HG02885 (cell line): Measurements from ENCODE around the gene JUN.
"Not testable (repeated sequence)": the region's sequence is repeated elsewhere in the genome, so short reads cannot be mapped to it uniquely, and the experiment has no call there.

Source experiments
- ATAC-seq: cut with Tn5 transposase; IDR thresholded peaks from one replicate; pipeline ENCODE4 v1.9.1; 2021; ENCODE audit warnings: mild to moderate bottlenecking; ENCODE audit not compliant: unreplicated experiment, poor library complexity

JUN gene

GRCh38 chr1:58809325-58810010 lies 25.6 kb upstream of the JUN start:
- no peak for ATAC-seq

DNA sequence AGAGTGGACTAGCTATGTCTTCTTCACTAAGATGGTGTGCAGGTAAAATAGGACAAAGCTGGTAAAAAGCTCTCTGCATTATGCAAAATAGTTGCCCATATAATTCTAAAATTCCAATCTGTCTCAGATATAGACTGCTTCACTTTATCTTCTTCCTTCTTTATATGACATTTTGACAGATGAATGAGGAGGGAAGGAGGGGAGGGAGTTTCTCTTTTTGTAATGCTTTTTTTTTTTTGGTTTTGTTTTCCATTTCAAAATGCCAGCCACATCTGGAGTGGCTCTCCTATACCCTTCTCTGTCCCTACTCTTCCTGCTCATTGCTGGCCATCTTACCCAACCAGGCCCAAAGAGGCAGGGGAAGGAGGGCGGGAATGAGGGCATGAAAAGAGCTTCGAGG lies 24.2 kb upstream of the JUN start:
- no peak for ATAC-seq

DNA sequence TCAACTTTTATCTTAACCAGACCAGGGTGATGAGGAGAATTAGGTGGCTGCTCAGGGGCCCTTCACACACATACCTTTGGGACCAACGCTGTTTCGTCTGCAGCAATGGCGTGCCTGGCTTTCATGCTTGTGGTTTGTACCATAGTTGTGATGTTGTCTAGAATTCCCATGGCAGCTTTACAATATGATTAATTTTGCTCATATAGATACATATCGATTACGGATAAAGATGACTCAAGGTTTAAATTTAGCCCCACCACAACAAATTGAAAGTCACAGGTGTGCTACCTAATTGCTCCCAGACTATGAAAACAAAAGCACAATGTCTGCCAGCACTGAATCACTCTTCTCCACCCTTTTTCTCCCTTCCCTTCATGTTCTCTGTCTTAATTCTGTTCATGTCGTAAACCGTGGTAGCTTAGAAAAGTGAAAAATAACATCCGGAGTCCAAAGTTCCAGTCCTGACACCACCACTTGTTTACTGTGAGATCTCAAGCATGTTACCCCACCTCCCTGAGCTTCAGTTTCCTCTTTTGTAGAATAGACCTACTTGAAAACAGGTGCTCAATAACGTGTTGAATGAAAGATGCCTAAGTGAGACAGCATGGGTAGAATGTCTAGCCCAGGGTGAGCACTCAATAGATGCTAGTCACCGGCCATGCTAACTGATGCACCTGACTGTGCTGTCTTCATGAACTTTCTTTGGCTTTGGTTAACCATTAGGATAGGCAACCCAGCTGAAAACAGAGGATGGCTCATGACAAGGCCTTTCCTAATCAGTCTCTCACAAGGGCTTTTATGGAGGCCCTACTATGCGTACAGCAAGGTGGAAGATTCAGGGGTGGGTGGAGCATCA lies 22.1 kb upstream of the JUN start:
- peak; percentile 59 for ATAC-seq

GRCh38 chr1:58804853-58805565 lies 21.2 kb upstream of the JUN start:
- ATAC-seq, result peak; percentile 14

DNA sequence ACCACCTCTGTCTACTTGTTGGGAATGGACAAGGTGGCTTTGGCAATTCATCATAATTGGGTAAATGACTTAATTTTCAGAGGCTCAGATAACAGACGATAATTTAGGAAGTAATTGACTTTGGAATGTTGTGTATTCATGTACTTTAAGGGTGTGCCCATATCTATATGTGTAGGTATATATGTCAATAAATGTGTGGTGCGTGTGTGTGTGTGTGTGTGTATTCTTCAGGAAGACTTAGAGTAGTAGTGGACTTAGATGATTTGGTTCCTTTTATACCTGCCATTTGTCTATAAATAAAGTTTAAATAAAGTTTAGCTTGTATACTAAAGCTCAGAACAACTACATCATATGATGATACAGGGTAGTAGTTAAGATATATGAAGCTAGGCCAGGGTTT lies 20.0 kb upstream of the JUN start:
- ATAC-seq, result no peak

DNA sequence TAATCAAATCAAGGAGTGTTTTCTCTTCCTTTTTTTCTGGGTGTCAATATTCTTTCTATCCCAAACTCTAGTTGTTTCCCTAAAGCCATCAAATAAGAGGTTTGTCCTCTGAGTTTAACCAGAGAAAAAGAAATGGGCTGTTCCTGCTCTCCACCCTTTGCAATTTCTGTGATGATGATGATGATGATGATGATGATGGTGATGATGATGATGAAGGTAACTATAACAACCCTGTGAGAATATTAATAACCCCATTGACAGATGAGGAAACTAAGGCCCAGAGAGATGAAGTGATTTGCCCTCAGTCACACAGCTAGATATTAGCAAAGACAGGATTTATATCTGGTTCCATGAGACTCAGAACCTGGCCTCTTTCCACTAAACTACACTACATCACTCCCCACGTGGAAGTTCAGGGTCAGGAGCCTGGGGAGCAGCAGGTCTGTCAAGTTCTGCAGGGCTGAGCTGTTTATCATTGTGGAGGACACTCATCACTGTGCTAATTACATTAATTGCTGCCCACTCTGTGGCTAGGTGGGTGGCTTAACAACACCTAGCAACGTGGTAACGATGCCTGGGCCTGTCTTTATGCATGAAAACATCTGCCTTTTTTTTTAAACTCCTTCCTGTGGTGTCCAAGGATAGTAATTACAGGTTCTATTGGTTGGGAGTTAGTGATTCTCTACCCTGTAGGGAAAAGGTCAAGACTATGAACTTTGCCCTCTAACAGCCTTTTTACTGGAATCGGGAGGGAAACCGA lies 19.0 kb upstream of the JUN start:
- no peak for ATAC-seq

- ATAC-seq, result not testable (repeated sequence)
Measured at GRCh38 chr1:58801286-58801685, 17.4 kb upstream of the JUN start.

- no peak for ATAC-seq
Measured at GRCh38 chr1:58799650-58800049, 15.8 kb upstream of the JUN start.

GRCh38 chr1:58798910-58799442 lies 15.1 kb upstream of the JUN start:
- no peak for ATAC-seq

- ATAC-seq, result no peak
Measured at GRCh38 chr1:58796416-58796815, 12.6 kb upstream of the JUN start.

DNA sequence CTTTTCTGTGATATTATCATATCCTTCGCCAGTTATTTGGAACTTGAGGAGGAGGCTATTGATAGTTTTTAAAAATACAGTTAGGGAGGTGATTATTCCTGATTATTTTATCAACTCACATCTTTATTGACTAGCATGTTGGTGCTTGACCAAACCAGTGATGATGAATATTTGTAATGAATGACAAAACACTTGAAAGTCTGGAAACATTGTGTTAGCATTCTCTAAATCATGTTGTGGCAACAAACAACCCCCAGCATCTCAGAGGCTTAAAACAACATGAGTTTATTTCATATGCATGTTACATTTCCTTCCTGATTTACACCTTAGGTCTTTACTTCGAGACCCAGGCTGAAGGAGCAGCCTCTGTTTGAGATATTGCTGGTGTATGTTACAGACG lies 10.7 kb upstream of the JUN start:
- no peak for ATAC-seq

DNA sequence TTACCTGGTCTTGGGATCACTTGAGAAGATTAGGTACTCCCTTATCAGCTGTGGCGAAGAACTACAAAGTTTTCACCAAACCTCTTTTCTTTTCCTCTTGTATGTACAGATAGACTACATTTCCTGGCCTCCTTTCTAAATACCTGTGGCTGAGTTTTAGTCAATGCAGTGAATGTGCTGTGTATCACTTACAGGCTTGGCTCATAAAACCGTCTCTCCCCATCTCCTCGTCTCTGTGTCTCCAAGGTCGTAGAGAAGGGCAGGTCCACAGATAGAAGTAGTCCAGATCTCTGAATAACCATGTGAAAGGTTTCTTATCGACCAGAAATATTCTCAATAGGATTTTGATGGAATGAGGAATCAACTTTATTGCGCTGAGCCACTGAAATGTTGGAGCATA lies 9.0 kb upstream of the JUN start:
- no peak for ATAC-seq

DNA sequence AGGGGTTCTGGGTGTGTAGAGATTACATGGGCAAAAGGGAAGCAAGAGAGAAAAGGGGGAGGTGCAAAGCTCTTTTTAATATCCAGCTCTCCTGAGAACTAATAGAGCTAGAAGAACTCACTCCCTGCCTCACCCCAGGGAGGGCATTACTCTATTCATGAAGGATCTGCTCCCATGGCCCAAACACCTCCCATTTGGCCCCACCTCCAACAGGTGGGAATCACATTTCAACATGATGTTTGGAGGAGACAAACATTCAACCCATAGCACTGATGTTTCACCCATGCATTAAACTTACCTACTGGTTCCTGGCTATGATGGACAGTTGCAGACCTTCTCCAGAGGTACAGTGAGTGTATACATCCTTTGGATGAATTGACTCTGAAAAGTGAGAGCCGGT lies 7.3 kb upstream of the JUN start:
- ATAC-seq, result no peak

DNA sequence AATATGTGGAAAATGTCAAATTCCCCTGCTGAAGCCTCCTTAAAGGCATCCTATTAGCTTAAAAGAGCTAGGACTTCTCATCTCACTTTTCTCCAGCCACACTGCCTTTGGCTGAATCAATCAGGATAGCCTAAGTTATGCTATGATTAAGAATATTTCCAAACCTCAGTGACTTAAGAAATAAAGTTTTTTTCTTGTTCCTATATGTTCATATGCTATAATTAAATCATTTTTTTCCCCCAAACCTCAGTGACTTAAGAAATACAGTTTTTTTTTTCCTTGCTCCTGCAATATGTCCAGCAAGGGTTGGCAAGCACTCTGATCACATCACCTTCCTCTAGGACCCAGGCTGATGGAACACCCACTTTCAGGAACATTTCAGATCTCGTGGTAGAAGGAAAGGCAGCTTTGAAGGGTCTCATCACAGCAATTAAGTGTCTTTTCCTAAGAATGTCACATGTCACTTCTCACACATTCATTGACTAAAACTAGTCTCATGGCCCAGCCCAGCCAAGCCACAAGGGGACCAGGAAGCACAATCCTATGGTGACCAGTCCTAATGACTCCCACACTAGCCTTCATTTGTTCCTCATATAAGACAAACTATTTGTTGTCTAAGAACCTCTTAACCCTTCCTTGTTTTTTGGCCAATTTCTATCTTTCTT lies 6.3 kb upstream of the JUN start:
- ATAC-seq, result no peak

- ATAC-seq, result no peak
Measured at GRCh38 chr1:58789322-58789856, 5.5 kb upstream of the JUN start.

DNA sequence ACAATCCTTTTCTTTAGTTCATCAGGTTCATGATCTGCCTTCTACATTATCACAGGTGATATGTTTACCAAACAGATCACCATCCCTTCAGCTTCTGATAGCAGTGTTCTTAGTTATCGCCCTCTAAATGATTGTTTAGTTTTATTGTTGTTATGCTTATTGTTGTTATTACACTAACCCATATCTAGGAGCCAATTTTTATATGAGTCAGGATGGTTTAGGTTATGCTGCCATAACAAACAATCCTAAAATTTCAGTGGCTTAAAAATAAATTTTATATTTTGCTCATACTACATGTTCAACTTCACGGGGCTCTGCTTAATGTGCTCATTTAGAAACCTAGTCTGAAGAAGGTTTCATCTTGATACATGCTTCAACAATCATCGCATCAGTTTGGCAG lies 4.4 kb upstream of the JUN start:
- ATAC-seq, result no peak

DNA sequence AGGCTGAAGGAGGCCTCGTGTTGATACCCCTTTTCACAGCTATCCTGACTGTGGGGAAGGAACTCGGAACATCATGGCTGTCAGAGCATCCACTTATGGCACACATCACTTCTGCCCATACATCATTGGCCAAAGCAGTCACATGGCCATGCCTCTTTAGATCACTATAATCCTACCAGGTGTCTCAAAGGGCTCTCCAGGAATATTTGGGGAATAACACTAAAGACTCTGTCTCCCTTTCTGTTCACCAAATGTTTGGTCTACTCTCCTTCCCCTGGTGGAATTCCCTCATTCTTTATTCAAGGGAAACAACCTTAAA lies 3.0 kb upstream of the JUN start:
- no peak for ATAC-seq

- ATAC-seq, result no peak
Measured at GRCh38 chr1:58786184-58786926, 2.5 kb upstream of the JUN start.

DNA sequence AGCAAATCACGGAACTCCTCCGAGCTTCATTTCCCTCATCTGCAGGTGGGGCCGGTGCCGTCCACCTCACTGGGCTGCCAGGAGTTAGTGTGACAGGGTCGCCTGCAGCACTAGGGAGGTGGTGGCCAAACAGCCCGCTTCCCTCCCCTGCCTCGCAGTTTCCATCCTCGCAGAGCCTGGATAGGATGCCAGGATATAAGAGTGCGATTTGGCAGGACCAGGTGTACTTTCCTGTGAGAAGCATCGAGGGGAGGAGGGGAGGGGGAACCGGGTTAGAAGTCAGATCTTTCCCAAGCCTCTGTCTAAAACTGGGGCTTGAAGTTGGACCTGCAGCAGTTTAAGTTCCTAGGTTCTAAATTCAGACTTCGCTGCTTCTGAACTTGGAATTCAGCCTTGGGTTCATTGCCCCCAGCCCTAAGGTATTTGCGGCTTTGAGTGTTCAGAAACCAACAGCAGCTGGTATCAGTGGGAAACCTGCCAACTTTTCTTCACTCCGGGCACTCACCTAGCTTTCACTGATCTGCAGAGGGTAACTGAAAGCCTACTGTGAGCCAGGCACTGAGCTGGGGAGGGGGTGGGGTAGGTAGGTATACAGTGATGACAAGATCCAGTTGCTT lies 1.7 kb upstream of the JUN start:
- ATAC-seq, result no peak
